D721Med (cell line): Measurements from ENCODE around the gene NLRP12.
A peak's percentile ranks its signal among the peaks of the same experiment; 100 is the strongest.

Experiments used
- DNase-seq: peaks from one replicate; pipeline ENCODE4 v3.0.0; 2011; ENCODE audit warnings: low spot score; ENCODE audit not compliant: insufficient read length
- FAIRE-seq: peaks from 2 replicates; lab custom pipeline; 2011; peaks lifted over from hg19 to GRCh38; lab: Jason Lieb, UNC
- CTCF ChIP-seq: IDR thresholded peaks from 2 replicates; pipeline ENCODE4 v1.5.1; 2012; ENCODE audit warnings: mild to moderate bottlenecking, control low read depth; ENCODE audit not compliant: insufficient read depth; ENCODE audit errors: missing control alignments

The NLRP12 gene

GRCh38 chr19:53809518-53810186 lies 14.5 kb downstream of the NLRP12 start:
- TF ChIP-seq CTCF = no peak
- no peak for DNase-seq
- no peak for FAIRE-seq

DNA sequence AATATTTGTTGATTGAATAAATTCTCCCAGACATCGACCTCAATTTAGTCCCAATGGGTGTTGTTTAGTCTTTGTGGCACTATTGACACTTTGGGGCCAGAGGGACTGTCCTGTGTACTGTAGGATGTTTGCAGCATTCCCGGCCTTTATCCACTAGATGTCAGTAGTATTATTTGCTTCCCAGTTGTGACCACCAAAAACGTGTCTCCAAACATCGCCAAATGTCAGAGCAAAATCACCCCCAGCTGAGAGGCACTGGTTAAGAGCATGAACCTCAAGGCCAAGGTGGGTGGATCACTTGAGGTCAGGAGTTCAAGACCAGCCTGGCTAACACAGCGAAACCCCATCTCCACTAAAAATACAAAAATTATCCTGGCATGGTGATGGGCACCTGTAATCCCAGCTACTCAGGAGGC lies 15.4 kb downstream of the NLRP12 start:
- no peak for FAIRE-seq
- TF ChIP-seq CTCF = peak; percentile 33
- no peak for DNase-seq

DNA sequence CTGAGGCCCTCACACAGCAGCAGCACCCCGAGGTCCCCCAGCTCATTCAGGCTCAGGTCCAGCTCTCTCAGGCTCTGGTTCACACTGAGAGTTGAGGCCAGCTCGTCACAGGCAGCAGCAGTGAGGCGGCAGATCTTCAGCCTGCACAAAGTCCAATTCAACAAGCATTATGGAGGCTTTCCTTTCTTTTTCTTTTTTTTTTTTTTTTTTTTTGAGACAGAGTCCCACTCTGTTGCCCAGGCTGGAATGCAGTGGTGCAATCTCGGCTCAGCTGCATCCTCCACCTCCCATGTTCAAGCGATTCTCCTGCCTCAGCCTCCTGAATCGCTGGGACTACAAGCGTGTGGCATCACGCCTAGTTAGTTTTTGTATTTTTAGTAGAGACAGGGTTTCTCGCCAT lies 22.9 kb downstream of the NLRP12 start:
- no peak for DNase-seq
- TF ChIP-seq CTCF = no peak
- FAIRE-seq = no peak

DNA sequence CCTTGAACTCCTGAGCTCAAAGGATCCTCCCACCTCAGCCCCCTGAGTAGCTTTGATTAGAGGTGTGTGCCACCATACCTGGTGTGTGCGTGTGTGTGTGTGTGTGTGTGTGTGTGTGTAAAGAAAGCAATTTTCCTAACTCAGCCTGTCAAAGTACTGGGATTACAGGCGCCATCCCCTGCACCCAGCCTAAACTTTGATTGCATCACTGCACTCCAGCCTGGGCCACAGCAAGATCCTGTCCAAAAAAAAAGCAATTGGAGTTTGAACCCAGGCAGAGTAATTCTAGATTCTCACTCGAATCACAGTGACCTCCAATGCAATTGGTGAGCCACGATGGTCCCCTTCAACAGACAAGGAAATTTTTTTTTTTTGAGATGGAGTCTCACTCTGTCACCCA lies 29.1 kb downstream of the NLRP12 start:
- FAIRE-seq (no peak), DNase-seq (no peak)
- TF ChIP-seq CTCF = no peak

- DNase-seq (peak; percentile 37), FAIRE-seq (no peak)
- peak; percentile 98 for TF ChIP-seq CTCF
These were observed 31.2 kb downstream of the NLRP12 start for GRCh38 chr19:53792721-53793433.

- no peak for TF ChIP-seq CTCF
- FAIRE-seq (no peak), DNase-seq (no peak)
These were observed 34.1 kb downstream of the NLRP12 start for GRCh38 chr19:53789708-53790678.
